SK-N-SH (cell line): Measurements from ENCODE around the gene FSTL5. TPM values are rescaled to one million over a fixed set of nuclear protein-coding genes. Genes with fewer than 3 reads are reported as not detected.
A peak's percentile ranks its signal among the peaks of the same experiment; 100 is the strongest.

Source experiments
- CTCF ChIA-PET: fragments of 300-600, 350-600 bp; formaldehyde crosslinking; extraction: SDS; loops from one replicate; lab custom pipeline; 2021; lab: Yijun Ruan, JAX
- POLR2A ChIA-PET: fragments of 350-600 bp; sonication (Branson Sonifier 250); formaldehyde crosslinking; extraction: SDS; loops from one replicate; lab custom pipeline; 2020; ENCODE audit warnings: antibody characterized with exemption, inconsistent platforms; lab: Yijun Ruan, JAX
- DNase-seq: peaks from one replicate; pipeline ENCODE4 v3.0.0; 2012
- H2AFZ ChIP-seq: fragments of 200-600 bp; sonication (generic); 2 replicates; pipeline ENCODE4 v1.8.1; 2016; ENCODE audit warnings: antibody characterized with exemption, mild to moderate bottlenecking, low read depth
- H3F3A ChIP-seq: fragments of 200-600 bp; sonication (generic); replicated peaks from 2 replicates; pipeline ENCODE3; 2016; ENCODE audit warnings: antibody characterized with exemption, mild to moderate bottlenecking; ENCODE audit not compliant: insufficient read depth
- H3K27ac ChIP-seq, 2 experiments: fragments of 200-500 bp in 1 of 2; fragments of 200-600 bp in 1 of 2; sonication (Bioruptor generic) in 1 of 2; sonication (generic), shearing (Covaris generic) in 1 of 2; 2 replicates each; pipeline versions ENCODE4 v1.5.1 to v1.6.1; 2014 to 2016; ENCODE audit warnings: low read depth in 2 of 2, inconsistent platforms in 1 of 2, low read length in 1 of 2, mild to moderate bottlenecking in 1 of 2, mixed read lengths in 1 of 2
- H3K27me3 ChIP-seq: fragments of 200-600 bp; sonication (generic), shearing (Covaris generic); 2 replicates; pipeline ENCODE4 v1.6.1; 2016; ENCODE audit warnings: mixed run types; ENCODE audit not compliant: insufficient read depth
- H3K36me3 ChIP-seq, 2 experiments: fragments of 200-500 bp in 1 of 2; fragments of 200-600 bp in 1 of 2; sonication (Bioruptor generic) in 1 of 2; sonication (generic) in 1 of 2; replicated peaks in 1 of 2; 2 replicates each; pipeline versions ENCODE3 to v1.5.1; 2014 to 2016; ENCODE audit warnings: low read length in 1 of 2, mild to moderate bottlenecking in 1 of 2; ENCODE audit not compliant: insufficient read depth in 2 of 2, control insufficient read depth in 1 of 2
- H3K4me1 ChIP-seq, 2 experiments: fragments of 200-500 bp in 1 of 2; fragments of 200-600 bp in 1 of 2; sonication (Bioruptor generic) in 1 of 2; sonication (generic), shearing (Covaris generic) in 1 of 2; 2 replicates each; pipeline versions ENCODE4 v1.5.1 to v1.6.1; 2014 to 2016; ENCODE audit warnings: low read depth in 1 of 2, low read length in 1 of 2, mixed run types in 1 of 2; ENCODE audit not compliant: insufficient read depth in 2 of 2, control insufficient read depth in 1 of 2
- H3K4me2 ChIP-seq: fragments of 200-600 bp; sonication (generic), shearing (Covaris generic); 2 replicates; pipeline ENCODE4 v1.6.1; 2017; ENCODE audit warnings: mixed run types
- H3K4me3 ChIP-seq, 2 experiments: fragments of 200-500 bp in 1 of 2; fragments of 200-600 bp in 1 of 2; sonication (Bioruptor generic) in 1 of 2; sonication (generic), shearing (Covaris generic) in 1 of 2; 2 replicates each; pipeline versions ENCODE4 v1.5.1 to v1.8.1; 2014 to 2016; ENCODE audit warnings: low read depth in 2 of 2, inconsistent platforms in 1 of 2, low read length in 1 of 2, mild to moderate bottlenecking in 1 of 2, mixed read lengths in 1 of 2, moderate library complexity in 1 of 2
- H3K79me2 ChIP-seq: fragments of 200-600 bp; sonication (generic); 2 replicates; pipeline ENCODE4 v1.8.1; 2017; ENCODE audit warnings: mild to moderate bottlenecking; ENCODE audit not compliant: insufficient read depth
- H3K9ac ChIP-seq: fragments of 200-600 bp; sonication (generic); 2 replicates; pipeline ENCODE4 v1.6.1; 2017; ENCODE audit warnings: mixed run types
- H3K9me2 ChIP-seq: fragments of 200-600 bp; sonication (generic); 2 replicates; pipeline ENCODE4 v1.6.1; 2017; ENCODE audit warnings: mixed run types
- H3K9me3 ChIP-seq: fragments of 200-600 bp; sonication (generic); 2 replicates; pipeline ENCODE4 v1.6.1; 2017; ENCODE audit warnings: mixed run types, mild to moderate bottlenecking, moderate library complexity
- H4K20me1 ChIP-seq: fragments of 200-600 bp; sonication (generic); 2 replicates; pipeline ENCODE4 v1.6.1; 2017; ENCODE audit warnings: mild to moderate bottlenecking, mixed run types; ENCODE audit not compliant: insufficient read depth
- ELF1 ChIP-seq: IDR thresholded peaks from 2 replicates; pipeline ENCODE4 v1.4.0; 2012
- EZH2phosphoT487 ChIP-seq: fragments of 200-600 bp; sonication (generic); IDR thresholded peaks from 2 replicates; pipeline ENCODE4 v1.6.1; 2017; ENCODE audit warnings: low read depth, mixed run types, mild to moderate bottlenecking, antibody characterized with exemption, moderate library complexity, borderline replicate concordance
- FOSL2 ChIP-seq: IDR thresholded peaks from 2 replicates; pipeline ENCODE4 v1.4.0; 2012; ENCODE audit warnings: low read depth, mild to moderate bottlenecking, moderate library complexity, borderline replicate concordance
- FOXM1 ChIP-seq: IDR thresholded peaks from 2 replicates; pipeline ENCODE4 v1.4.0; 2012; ENCODE audit warnings: low read depth, mild to moderate bottlenecking
- GABPA ChIP-seq: IDR thresholded peaks from 2 replicates; pipeline ENCODE4 v1.4.0; 2012; ENCODE audit warnings: low read depth, mild to moderate bottlenecking
- MAX ChIP-seq: IDR thresholded peaks from 2 replicates; pipeline ENCODE4 v1.4.0; 2012; ENCODE audit warnings: low read depth
- PBX3 ChIP-seq: IDR thresholded peaks from 2 replicates; pipeline ENCODE4; 2012
- RFX5 ChIP-seq: IDR thresholded peaks from 2 replicates; pipeline ENCODE4 v1.6.1; 2012; ENCODE audit warnings: mild to moderate bottlenecking, improper control_type of control experiment, low read length
- SIN3A ChIP-seq: IDR thresholded peaks from 2 replicates; pipeline ENCODE4 v1.6.1; 2012; ENCODE audit warnings: low read depth, mild to moderate bottlenecking, low read length, moderate library complexity, borderline replicate concordance
- SMC3 ChIP-seq: IDR thresholded peaks from 2 replicates; pipeline ENCODE4 v1.6.1; 2012; ENCODE audit warnings: low read depth, low read length, improper control_type of control experiment
- YY1 ChIP-seq: IDR thresholded peaks from 2 replicates; pipeline ENCODE4 v1.4.0; 2012; ENCODE audit warnings: low read depth, mild to moderate bottlenecking
- WGBS: methylation state at CpG from one replicate; pipeline ENCODE4 v1.1.6; 2017; ENCODE audit warnings: low lambda C conversion rate; 5-methylcytosine and 5-hydroxymethylcytosine counted together
- polyA plus RNA-seq, 3 experiments: library from polyadenylated mRNA; depleted of rRNA; stranded (reverse); fragments of >200 nt; gene quantifications; 2 replicates each; pipeline ENCODE4 v1.2.3, GENCODE V29; 2012
- TF ChIP-seq, protein P1 (sequence below): IDR thresholded peaks from 2 replicates; pipeline ENCODE4 v1.4.0; 2012; ENCODE audit warnings: low read depth, borderline replicate concordance

FSTL5 gene
- polyA plus RNA-seq, 1 of the 3 experiments (the other 2 are of a cell fraction), result 0.07 TPM

- TF ChIP-seq PBX3, result no peak
Observed at GRCh38 chr4:161696944-161697343, 466.9 kb downstream of the FSTL5 start (continued).

DNA sequence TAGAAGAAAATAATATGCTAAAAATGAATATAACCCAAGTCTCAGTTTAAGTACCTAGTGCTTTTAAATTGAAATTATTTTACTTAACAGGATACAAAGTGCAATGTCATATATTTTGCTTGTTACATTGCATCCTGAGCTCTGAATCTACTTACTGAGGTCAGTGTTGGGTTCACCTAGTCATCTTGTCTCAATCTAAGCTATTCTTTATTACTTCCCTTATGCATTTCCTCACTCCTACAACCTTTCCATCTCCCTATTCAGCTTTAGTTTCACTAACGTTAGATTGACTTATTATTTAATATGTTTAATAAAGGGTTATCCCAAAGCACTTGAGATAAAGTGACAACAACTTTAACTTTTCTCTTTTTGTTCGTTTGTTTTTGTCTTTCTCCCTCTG, 483.7 kb downstream of the FSTL5 start:
- WGBS, result 58% methylated on average over 2 of the region's 2 CpGs
- Histone ChIP-seq H3F3A (no peaks in the 10 kb centered on the region), H3K9ac (no peak overlapping the region), H3K27me3 (no peaks in the 10 kb centered on the region), H3K4me2 (no peak overlapping the region), H4K20me1 (no peaks in the 10 kb centered on the region), H3K27ac (no peak overlapping the region), H3K36me3 (no peaks in the 10 kb centered on the region), H2AFZ (0 out of 2 replicates have a peak overlapping the region, but pooled peaks have one; percentile 85), H3K9me2 (no peaks in the 10 kb centered on the region), H3K79me2 (no peaks in the 10 kb centered on the region), H3K4me1 (no peaks in the 10 kb centered on the region), H3K4me3 (no peak overlapping the region), H3K9me3 (no peaks in the 10 kb centered on the region)
- no peak for DNase-seq
- TF ChIP-seq FOXM1 (no peak), YY1 (no peak), EZH2phosphoT487 (no peak), SMC3 (no peak), RFX5 (no peak), MAX (no peak), PBX3 (no peak), GABPA (no peak), ELF1 (no peak)
- POLR2A ChIA-PET, result no interaction called here
- CTCF ChIA-PET, result interaction anchor here (0.9 to 1.5 kb wide), 2 partner anchors 35 to 38 kb away, joined by 3 to 4 read pairs; no protein-coding TSS in a partner anchor

- no peaks in the 10 kb centered on the region for H3K79me2 ChIP-seq
- no peaks in the 10 kb centered on the region for H3K36me3 ChIP-seq
- no peak overlapping the region for H2AFZ ChIP-seq
- no peak overlapping the region for H3K4me3 ChIP-seq
- DNase-seq, result no peak
- POLR2A ChIA-PET, result no interaction called here
- CTCF ChIA-PET, result no interaction called here
- H3K27ac ChIP-seq, result no peak overlapping the region
- no peak overlapping the region for H3K4me2 ChIP-seq
- no peaks in the 10 kb centered on the region for H3K9me2 ChIP-seq
- no peaks in the 10 kb centered on the region for H3K4me1 ChIP-seq
- no peaks in the 10 kb centered on the region for H3K9me3 ChIP-seq
- H3K9ac ChIP-seq, result no peak overlapping the region
- no peaks in the 10 kb centered on the region for H3F3A ChIP-seq
- TF ChIP-seq, protein P1, sequence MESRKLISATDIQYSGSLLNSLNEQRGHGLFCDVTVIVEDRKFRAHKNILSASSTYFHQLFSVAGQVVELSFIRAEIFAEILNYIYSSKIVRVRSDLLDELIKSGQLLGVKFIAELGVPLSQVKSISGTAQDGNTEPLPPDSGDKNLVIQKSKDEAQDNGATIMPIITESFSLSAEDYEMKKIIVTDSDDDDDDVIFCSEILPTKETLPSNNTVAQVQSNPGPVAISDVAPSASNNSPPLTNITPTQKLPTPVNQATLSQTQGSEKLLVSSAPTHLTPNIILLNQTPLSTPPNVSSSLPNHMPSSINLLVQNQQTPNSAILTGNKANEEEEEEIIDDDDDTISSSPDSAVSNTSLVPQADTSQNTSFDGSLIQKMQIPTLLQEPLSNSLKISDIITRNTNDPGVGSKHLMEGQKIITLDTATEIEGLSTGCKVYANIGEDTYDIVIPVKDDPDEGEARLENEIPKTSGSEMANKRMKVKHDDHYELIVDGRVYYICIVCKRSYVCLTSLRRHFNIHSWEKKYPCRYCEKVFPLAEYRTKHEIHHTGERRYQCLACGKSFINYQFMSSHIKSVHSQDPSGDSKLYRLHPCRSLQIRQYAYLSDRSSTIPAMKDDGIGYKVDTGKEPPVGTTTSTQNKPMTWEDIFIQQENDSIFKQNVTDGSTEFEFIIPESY, result no peak
- TF ChIP-seq FOSL2, result no peak
- TF ChIP-seq ELF1, result no peak
- TF ChIP-seq RFX5, result no peak
- no peak for TF ChIP-seq SIN3A
- 95% methylated on average over 7 of the region's 7 CpGs for WGBS
- no peaks in the 10 kb centered on the region for H3K27me3 ChIP-seq
- H4K20me1 ChIP-seq, result no peaks in the 10 kb centered on the region
Observed at GRCh38 chr4:161664740-161665139, 499.1 kb downstream of the FSTL5 start.
